Suprapubic skin (tissue), 4 donors: ENCODE results near the gene IFITM10. TPM values are rescaled to one million over a fixed set of nuclear protein-coding genes. Genes with fewer than 3 reads are reported as not detected.

Experiments used
- DNase-seq, 2 donors: peaks; one replicate each; pipeline ENCODE4 v3.0.0-alpha.2; 2019; ENCODE audit warnings: low spot score in 2 of 2
- H3K27ac ChIP-seq: fragments of 200-600 bp; sonication (generic); one replicate; pipeline ENCODE4 v1.5.1; 2019
- H3K27me3 ChIP-seq: fragments of 200-600 bp; sonication (generic); one replicate; pipeline ENCODE4 v1.5.1; 2019
- H3K36me3 ChIP-seq: fragments of 200-600 bp; sonication (generic); one replicate; pipeline ENCODE4 v1.5.1; 2019
- H3K4me1 ChIP-seq: fragments of 200-600 bp; sonication (generic); one replicate; pipeline ENCODE4 v1.5.1; 2019
- H3K4me3 ChIP-seq: fragments of 200-600 bp; sonication (generic); one replicate; pipeline ENCODE4 v1.5.1; 2019; ENCODE audit warnings: mild to moderate bottlenecking
- H3K9me3 ChIP-seq: fragments of 200-600 bp; sonication (generic); one replicate; pipeline ENCODE4 v1.5.1; 2019
- CTCF ChIP-seq, 2 donors: fragments of 200-600 bp in 1 of 2; fragments of 450-650 bp in 1 of 2; sonication (generic) in 1 of 2; IDR thresholded peaks; one replicate each; pipeline ENCODE4 v1.5.1; 2016 to 2019; ENCODE audit warnings: antibody characterized with exemption in 2 of 2, mild to moderate bottlenecking in 1 of 2, moderate library complexity in 1 of 2
- EP300 ChIP-seq: sonication (generic); formaldehyde crosslinking; IDR thresholded peaks from one replicate; pipeline ENCODE4 v1.6.1; 2017; ENCODE audit warnings: antibody characterized with exemption
- POLR2A ChIP-seq, 2 donors: fragments of 450-650 bp; IDR thresholded peaks; one replicate each; pipeline ENCODE4 v1.6.1; 2017; ENCODE audit warnings: antibody characterized with exemption in 2 of 2, mild to moderate bottlenecking in 2 of 2, moderate library complexity in 2 of 2
- POLR2AphosphoS5 ChIP-seq, 3 donors: sonication (generic); formaldehyde crosslinking; IDR thresholded peaks; one replicate each; pipeline ENCODE4 v1.6.1; 2017; ENCODE audit warnings: antibody characterized with exemption in 3 of 3
- WGBS: methylation state at CpG from one replicate; pipeline ENCODE4 v1.1.5; 2018; 5-methylcytosine and 5-hydroxymethylcytosine counted together
- total RNA-seq, 4 donors: library from RNA; depleted of rRNA; stranded (reverse); fragments of >200 nt; gene quantifications; one replicate each; pipeline ENCODE4 v1.1.0, GENCODE V29; 2016

The IFITM10 gene
- total RNA-seq, 4 donors from 2014 or later = 2.6 to 7.6 (median 6.9) TPM

- H3K27me3 ChIP-seq = peaks cover 3% of the 10 kb centered on the region
- 80% methylated on average over 31 of the region's 34 CpGs for WGBS
Measured at GRCh38 chr11:1779806-1780699, 29.7 kb upstream of the IFITM10 start.

DNA sequence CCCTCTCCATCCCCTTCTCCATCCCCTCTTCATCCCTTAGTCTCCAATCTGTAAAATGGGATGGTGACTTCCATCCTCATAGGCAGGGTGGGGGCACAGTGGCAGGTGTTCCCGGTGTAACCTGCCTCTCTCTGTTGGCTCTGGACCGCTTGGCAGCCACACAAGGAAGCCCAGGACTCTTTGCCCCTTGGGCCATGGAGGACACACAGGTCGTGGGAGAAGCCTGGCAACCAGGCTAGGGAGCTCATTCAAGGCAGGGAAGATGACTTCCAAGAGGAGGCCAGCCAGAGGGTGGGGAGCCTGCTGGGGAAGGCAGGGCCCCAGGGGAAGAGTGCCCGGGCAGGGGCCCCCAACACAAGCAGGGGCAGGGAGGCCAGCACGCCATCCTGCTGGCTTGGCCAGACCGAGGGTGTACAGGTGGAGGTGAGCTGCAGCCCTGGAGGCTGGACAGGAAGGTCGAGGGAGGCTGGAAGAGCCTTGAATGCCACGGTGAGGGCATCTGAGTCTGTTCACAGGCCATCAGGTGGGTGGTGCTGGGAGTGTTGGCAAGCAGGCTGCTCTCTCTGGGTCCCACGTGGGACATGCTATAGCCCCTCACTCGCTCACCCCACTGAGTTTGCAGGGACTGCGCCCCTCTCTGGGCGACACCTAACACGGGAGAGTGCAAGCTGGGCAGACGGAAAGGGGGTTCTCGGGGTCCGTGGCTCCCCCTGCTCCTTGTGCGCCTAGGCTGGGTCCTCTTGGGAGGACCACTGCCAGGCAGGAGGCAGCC, 28.8 kb upstream of the IFITM10 start:
- peak; percentile 44 to 65 for DNase-seq
- Histone ChIP-seq H3K27ac (no peak overlapping the region), H3K4me3 (no peak overlapping the region), H3K36me3 (no peaks in the 10 kb centered on the region), H3K27me3 (peaks cover 3% of the 10 kb centered on the region), H3K4me1 (peaks cover 5% of the 10 kb centered on the region), H3K9me3 (no peaks in the 10 kb centered on the region)
- WGBS = 64% methylated on average over 8 of the region's 17 CpGs
- TF ChIP-seq CTCF (IDR thresholded peaks at IDR 0.05) = no peak
- no peak for TF ChIP-seq POLR2AphosphoS5 (IDR thresholded peaks at IDR 0.05)
- no peak for TF ChIP-seq EP300
- no peak for TF ChIP-seq POLR2A (IDR thresholded peaks at IDR 0.05)

More at GRCh38 chr11:1779806-1780699, 29.7 kb upstream of the IFITM10 start:
- H3K27ac ChIP-seq = no peak overlapping the region
- no peak overlapping the region for H3K4me3 ChIP-seq
- no peaks in the 10 kb centered on the region for H3K36me3 ChIP-seq
- DNase-seq = peak in 1 of 2 donors; percentile 52
- TF ChIP-seq POLR2A (IDR thresholded peaks at IDR 0.05) (no peak), CTCF (IDR thresholded peaks at IDR 0.05) (no peak)
- H3K9me3 ChIP-seq = no peaks in the 10 kb centered on the region
- peaks cover 5% of the 10 kb centered on the region for H3K4me1 ChIP-seq

GRCh38 chr11:1778141-1778911, 27.9 kb upstream of the IFITM10 start:
- peak in 1 of 2 donors; percentile 72 for DNase-seq
- Histone ChIP-seq H3K4me3 (no peak overlapping the region), H3K27ac (no peak overlapping the region), H3K27me3 (peaks cover 3% of the 10 kb centered on the region), H3K36me3 (no peaks in the 10 kb centered on the region), H3K4me1 (peaks cover 6% of the 10 kb centered on the region), H3K9me3 (no peaks in the 10 kb centered on the region)
- WGBS = 84% methylated on average over 11 of the region's 14 CpGs
- TF ChIP-seq POLR2A (IDR thresholded peaks at IDR 0.05) (no peak), EP300 (no peak), POLR2AphosphoS5 (IDR thresholded peaks at IDR 0.05) (no peak), CTCF (IDR thresholded peaks at IDR 0.05) (no peak)

GRCh38 chr11:1777737-1778136, 27.3 kb upstream of the IFITM10 start:
- H3K27me3 ChIP-seq = peaks cover 3% of the 10 kb centered on the region
- H3K9me3 ChIP-seq = no peaks in the 10 kb centered on the region
- no peak overlapping the region for H3K4me3 ChIP-seq
- no peak for TF ChIP-seq POLR2AphosphoS5 (IDR thresholded peaks at IDR 0.05)
- no peak for TF ChIP-seq POLR2A (IDR thresholded peaks at IDR 0.05)
- no peak for TF ChIP-seq EP300
- no peak for TF ChIP-seq CTCF (IDR thresholded peaks at IDR 0.05)
- WGBS = 82% methylated on average over 2 of the region's 2 CpGs
- no peaks in the 10 kb centered on the region for H3K36me3 ChIP-seq
- DNase-seq = peak in 1 of 2 donors; percentile 54
- peaks cover 12% of the 10 kb centered on the region for H3K4me1 ChIP-seq
- no peak overlapping the region for H3K27ac ChIP-seq
